HuH-7.5 (cell line): ENCODE measurements around the gene MORF4L1.
A peak's percentile ranks its signal among the peaks of the same experiment; 100 is the strongest.
"Not testable (repeated sequence)": the region's sequence is repeated elsewhere in the genome, so short reads cannot be mapped to it uniquely, and the experiment has no call there.

ENCODE experiments used
- DNase-seq: peaks from one replicate; pipeline ENCODE4 v3.0.0; 2011; ENCODE audit warnings: low spot score

MORF4L1 gene

GRCh38 chr15:78927077-78927790 lies 54.5 kb downstream of the MORF4L1 start:
- no peak for DNase-seq

GRCh38 chr15:78928176-78928575 lies 55.5 kb downstream of the MORF4L1 start:
- not testable (repeated sequence) for DNase-seq

- DNase-seq: no peak
These were observed 56.0 kb downstream of the MORF4L1 start for GRCh38 chr15:78928616-78929093.

GRCh38 chr15:78929536-78930264 lies 57.0 kb downstream of the MORF4L1 start:
- DNase-seq: no peak

GRCh38 chr15:78930577-78931388 lies 58.1 kb downstream of the MORF4L1 start:
- no peak for DNase-seq

- DNase-seq: no peak
These were observed 59.0 kb downstream of the MORF4L1 start for GRCh38 chr15:78931439-78932257.

- DNase-seq: no peak
These were observed 59.6 kb downstream of the MORF4L1 start for GRCh38 chr15:78932258-78932808.

- no peak for DNase-seq
These were observed 60.6 kb downstream of the MORF4L1 start for GRCh38 chr15:78933187-78933822.

GRCh38 chr15:78933823-78934654 lies 61.3 kb downstream of the MORF4L1 start:
- no peak for DNase-seq

- no peak for DNase-seq
These were observed 61.9 kb downstream of the MORF4L1 start for GRCh38 chr15:78934655-78935023.

- no peak for DNase-seq
These were observed 64.5 kb downstream of the MORF4L1 start for GRCh38 chr15:78937132-78937739.

- DNase-seq: no peak
These were observed 66.2 kb downstream of the MORF4L1 start for GRCh38 chr15:78938658-78939488.

GRCh38 chr15:78942741-78943140 lies 70.1 kb downstream of the MORF4L1 start:
- no peak for DNase-seq

GRCh38 chr15:78943692-78944091 lies 71.0 kb downstream of the MORF4L1 start:
- DNase-seq: no peak

- peak; percentile 58 for DNase-seq
These were observed 71.5 kb downstream of the MORF4L1 start for GRCh38 chr15:78944202-78944625.

- peak; percentile 89 for DNase-seq
These were observed 72.1 kb downstream of the MORF4L1 start, which contains the start of gene CTSH for GRCh38 chr15:78944669-78945407. CTSH (minus strand) TSS chr15:78945046; CDS start chr15:78944981, 65 bp downstream.

GRCh38 chr15:78946493-78946892 lies 73.8 kb downstream of the MORF4L1 start:
- no peak for DNase-seq

- no peak for DNase-seq
These were observed 74.8 kb downstream of the MORF4L1 start for GRCh38 chr15:78947506-78947905.
